ENCODE results near the gene ZNF365.
"Not testable (repeated sequence)": the region's sequence is repeated elsewhere in the genome, so short reads cannot be mapped to it uniquely, and the experiment has no call there.

The ZNF365 gene

DNA sequence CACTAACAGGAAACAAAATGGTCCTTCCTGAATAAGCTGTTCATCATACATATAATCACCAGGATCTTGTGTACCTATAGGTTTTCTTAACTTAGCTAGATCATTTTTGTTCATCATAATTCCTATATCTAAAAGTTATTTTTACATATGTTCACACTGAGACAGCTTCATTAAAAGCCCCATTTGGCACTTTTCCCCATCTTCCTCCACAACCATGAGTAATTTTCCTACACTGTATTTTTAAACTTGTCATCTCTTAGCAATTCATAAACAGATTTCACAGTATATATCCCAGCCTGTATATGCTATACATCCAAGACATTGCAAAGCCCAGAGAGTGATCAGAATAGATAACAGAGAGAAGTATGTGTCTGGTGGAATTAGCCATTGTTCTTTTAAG lies 28.3 kb downstream of the ZNF365 start:
- H3K4me3 ChIP-seq (ENCODE audit: low read depth, low read length): no peak overlapping the region
- TF ChIP-seq, protein P1, sequence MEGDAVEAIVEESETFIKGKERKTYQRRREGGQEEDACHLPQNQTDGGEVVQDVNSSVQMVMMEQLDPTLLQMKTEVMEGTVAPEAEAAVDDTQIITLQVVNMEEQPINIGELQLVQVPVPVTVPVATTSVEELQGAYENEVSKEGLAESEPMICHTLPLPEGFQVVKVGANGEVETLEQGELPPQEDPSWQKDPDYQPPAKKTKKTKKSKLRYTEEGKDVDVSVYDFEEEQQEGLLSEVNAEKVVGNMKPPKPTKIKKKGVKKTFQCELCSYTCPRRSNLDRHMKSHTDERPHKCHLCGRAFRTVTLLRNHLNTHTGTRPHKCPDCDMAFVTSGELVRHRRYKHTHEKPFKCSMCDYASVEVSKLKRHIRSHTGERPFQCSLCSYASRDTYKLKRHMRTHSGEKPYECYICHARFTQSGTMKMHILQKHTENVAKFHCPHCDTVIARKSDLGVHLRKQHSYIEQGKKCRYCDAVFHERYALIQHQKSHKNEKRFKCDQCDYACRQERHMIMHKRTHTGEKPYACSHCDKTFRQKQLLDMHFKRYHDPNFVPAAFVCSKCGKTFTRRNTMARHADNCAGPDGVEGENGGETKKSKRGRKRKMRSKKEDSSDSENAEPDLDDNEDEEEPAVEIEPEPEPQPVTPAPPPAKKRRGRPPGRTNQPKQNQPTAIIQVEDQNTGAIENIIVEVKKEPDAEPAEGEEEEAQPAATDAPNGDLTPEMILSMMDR (IDR thresholded peaks at IDR 0.05; ENCODE audit: low read depth, low read length, missing control alignments): no peak
- DNase-seq (ENCODE audit: low read depth): no peak
- in situ Hi-C loops (cut with HindIII; ENCODE audit: low sequenced_read_pairs): no loop called here

DNA sequence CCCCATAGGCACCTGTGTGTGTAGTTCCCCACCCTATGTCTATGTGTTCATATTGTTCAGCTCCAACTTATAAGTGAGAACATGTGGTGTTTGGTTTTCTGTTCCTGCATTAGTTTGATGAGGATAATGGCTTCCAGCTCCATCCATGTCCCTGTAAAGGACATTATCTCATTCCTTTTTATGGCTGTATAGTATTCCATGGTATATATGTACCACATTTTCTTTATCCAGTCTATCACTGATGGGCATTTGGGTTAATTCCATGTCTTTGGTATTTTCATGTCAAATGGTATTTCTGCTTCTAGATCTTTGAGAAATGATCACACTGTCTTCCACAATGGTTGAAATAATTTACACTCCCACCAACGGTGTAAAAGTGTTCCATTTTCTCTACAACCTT lies 36.4 kb downstream of the ZNF365 start:
- in situ Hi-C loops (cut with HindIII; ENCODE audit: low sequenced_read_pairs): not testable (repeated sequence)

DNA sequence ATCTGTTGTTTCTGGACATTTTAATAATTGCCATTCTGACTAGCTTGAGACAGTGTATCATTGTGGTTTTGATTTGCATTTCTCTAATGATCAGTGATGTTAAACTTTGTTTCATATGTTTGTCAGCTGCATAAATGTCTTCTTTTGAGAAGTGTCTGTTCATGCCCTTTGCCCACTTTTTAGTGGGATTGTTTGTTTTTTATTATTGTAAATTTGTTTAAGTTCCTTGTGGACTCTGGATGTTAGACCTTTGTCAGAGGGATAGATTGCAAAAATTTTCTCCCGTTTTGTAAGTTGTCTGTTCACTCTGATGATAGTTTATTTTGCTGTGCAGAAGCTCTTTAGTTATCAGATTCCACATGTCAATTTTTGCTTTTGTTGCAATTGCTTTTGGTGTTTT lies 36.8 kb downstream of the ZNF365 start:
- DNase-seq (ENCODE audit: low read depth); H3K4me3 ChIP-seq (ENCODE audit: low read depth, low read length); in situ Hi-C loops (cut with HindIII; ENCODE audit: low sequenced_read_pairs): not testable (repeated sequence)

More for the DNA sequence above, 36.4 kb downstream of the ZNF365 start:
- H3K4me3 ChIP-seq (ENCODE audit: low read depth, low read length); DNase-seq (ENCODE audit: low read depth): not testable (repeated sequence)

DNA sequence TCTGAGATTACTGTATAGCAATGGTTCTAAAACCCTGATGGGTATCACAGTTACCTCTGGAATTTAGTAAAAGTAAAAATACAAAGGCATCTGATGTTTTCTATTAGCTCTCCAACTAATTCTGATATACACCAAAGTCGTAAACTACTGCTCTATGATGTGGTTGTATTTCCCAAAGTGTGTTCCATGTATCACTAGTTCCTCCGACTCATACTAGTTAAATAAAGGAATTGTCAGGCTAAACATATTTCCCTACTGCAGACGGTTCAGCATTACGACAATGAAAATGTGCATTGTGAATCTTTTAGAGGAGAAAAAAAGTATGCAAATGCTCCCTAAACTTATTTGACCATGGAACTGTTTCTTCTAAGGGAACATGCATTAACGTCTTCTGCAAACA lies 38.9 kb downstream of the ZNF365 start:
- in situ Hi-C loops (cut with HindIII; ENCODE audit: low sequenced_read_pairs): no loop called here
- no peak for DNase-seq (ENCODE audit: low read depth)
- H3K4me3 ChIP-seq (ENCODE audit: low read depth, low read length): no peak overlapping the region
- TF ChIP-seq, protein P1 (IDR thresholded peaks at IDR 0.05; ENCODE audit: low read depth, low read length, missing control alignments): no peak

DNA sequence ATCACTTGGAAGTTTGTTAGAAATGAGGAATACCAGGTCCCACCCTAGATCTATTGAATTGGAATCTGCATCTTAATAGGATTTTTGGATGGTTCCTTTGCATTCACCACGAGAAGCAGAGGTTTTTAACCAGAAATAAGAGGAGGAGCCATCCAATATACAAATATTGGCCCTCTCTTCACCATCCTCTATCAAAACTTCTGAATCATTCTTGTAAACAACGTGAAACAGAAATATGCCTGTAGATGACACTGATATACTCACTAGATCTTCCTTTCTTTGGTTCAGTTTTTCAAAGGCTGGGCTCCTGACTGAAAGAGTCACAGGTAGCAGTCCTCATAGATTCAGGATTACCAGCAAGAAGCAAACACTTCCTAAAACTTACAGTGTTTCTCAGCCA lies 39.5 kb downstream of the ZNF365 start:
- TF ChIP-seq, protein P1 (IDR thresholded peaks at IDR 0.05; ENCODE audit: low read depth, low read length, missing control alignments): no peak
- in situ Hi-C loops (cut with HindIII; ENCODE audit: low sequenced_read_pairs): no loop called here

DNA sequence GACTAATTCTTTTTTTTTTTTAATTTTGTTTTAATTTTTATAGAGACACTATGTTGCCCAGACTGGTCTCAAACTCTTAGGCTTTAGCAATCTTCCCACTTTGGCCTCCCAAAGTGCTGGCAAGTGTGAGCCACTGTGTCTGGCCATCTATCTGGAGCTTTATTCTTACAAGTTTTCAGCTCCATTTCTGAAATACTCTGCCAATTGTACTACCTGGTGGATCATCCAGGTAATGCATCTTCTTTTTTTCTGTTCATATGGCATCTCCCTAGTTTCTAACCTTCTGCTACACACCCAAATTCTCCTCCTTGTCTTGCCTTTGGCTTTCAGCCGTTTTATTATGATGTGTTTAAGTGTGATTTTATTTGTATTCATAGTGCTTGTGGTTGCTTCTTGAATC lies 40.2 kb downstream of the ZNF365 start:
- no peak for DNase-seq (ENCODE audit: low read depth)
- TF ChIP-seq, protein P1 (IDR thresholded peaks at IDR 0.05; ENCODE audit: low read depth, low read length, missing control alignments): no peak
- no peak overlapping the region for H3K4me3 ChIP-seq (ENCODE audit: low read depth, low read length)
- in situ Hi-C loops (cut with HindIII; ENCODE audit: low sequenced_read_pairs): no loop called here

More for the DNA sequence above, 39.5 kb downstream of the ZNF365 start:
- no peak overlapping the region for H3K4me3 ChIP-seq (ENCODE audit: low read depth, low read length)
- DNase-seq (ENCODE audit: low read depth): no peak

DNA sequence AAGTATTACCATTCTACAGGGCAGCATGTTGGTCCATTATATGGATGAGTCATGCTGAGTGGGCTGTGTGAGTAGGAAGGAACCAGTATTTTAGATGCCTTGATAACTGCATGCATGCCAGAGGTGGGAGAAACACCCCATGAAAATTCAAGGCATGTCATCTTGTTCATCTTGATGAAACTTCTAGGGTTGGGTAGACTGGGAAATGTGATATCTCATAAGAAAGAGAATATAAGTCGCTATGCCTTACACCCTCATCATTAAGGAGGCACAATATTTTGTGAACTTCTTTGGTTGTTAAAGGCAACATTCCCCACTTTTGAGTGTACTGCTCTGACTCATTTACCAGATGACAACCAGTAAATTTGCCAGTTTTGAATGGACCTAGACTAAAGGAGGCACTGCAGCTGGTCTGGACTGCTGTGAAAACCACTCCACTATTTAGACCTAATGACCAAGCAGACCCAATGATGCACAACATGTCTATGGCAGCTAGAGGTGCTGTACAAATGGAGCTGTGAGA lies 48.0 kb downstream of the ZNF365 start:
- in situ Hi-C loops (cut with HindIII; ENCODE audit: low sequenced_read_pairs): no loop called here
- no peak overlapping the region for H3K4me3 ChIP-seq (ENCODE audit: low read depth, low read length)
- no peak for DNase-seq (ENCODE audit: low read depth)
- TF ChIP-seq, protein P1 (IDR thresholded peaks at IDR 0.05; ENCODE audit: low read depth, low read length, missing control alignments): no peak

DNA sequence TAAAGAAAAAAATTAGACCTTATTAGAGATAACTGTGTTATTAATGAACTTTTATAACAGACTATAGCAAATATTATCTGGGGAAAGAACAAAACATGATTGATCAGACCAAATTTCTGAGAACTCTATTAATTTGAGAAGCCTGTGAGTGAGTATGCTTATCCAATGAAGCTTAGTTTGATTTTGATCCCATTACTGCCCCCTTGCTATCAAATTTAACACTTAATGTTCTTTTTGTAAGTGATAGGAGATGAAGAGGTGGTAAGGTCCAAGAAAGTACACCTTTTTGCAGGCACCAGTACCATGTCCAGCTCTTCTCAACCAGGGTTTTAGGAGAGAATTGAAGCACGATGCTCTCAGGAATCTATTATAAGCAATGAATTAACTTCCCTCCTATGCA lies 49.9 kb downstream of the ZNF365 start:
- no peak overlapping the region for H3K4me3 ChIP-seq (ENCODE audit: low read depth, low read length)
- in situ Hi-C loops (cut with HindIII; ENCODE audit: low sequenced_read_pairs): no loop called here
- DNase-seq (ENCODE audit: low read depth): no peak
- TF ChIP-seq, protein P1 (IDR thresholded peaks at IDR 0.05; ENCODE audit: low read depth, low read length, missing control alignments): no peak

All from astrocyte of the cerebellum (primary cell).